Body of pancreas (tissue), 4 donors: ENCODE data around the gene EBF4. TPM values are rescaled to one million over a fixed set of nuclear protein-coding genes. Genes with fewer than 3 reads are reported as not detected.

Experiments used
- ATAC-seq: fragments of 150-250 bp; one replicate; pipeline ENCODE4 v1.9.1; 2016
- DNase-seq, 4 donors: peaks; one replicate each; pipeline ENCODE4 v3.0.0-alpha.2; 2019
- H3K27ac ChIP-seq, 4 donors: fragments of 200-600 bp; sonication (generic); 1 replicate in 3 of 4; 2 replicates in 1 of 4; pipeline versions ENCODE4 v1.5.1 to v1.6.1; 2016 to 2019; ENCODE audit warnings: mild to moderate bottlenecking in 1 of 4, mixed read lengths in 1 of 4, moderate library complexity in 1 of 4
- H3K27me3 ChIP-seq, 2 donors: fragments of 200-600 bp; sonication (generic); one replicate each; pipeline ENCODE4 v1.6.0; 2016; ENCODE audit warnings: mild to moderate bottlenecking in 1 of 2
- H3K36me3 ChIP-seq, 2 donors: fragments of 200-600 bp; sonication (generic); replicated peaks in 1 of 2; 2 replicates each; pipeline ENCODE4 v1.5.1; 2016; ENCODE audit warnings: low read depth in 2 of 2; ENCODE audit not compliant: insufficient read depth in 1 of 2
- H3K4me1 ChIP-seq: fragments of 200-600 bp; sonication (generic); one replicate; pipeline ENCODE4 v1.6.0; 2016
- H3K4me3 ChIP-seq, 2 donors: fragments of 200-600 bp; sonication (generic); 1 replicate in 1 of 2; 2 replicates in 1 of 2; pipeline ENCODE4 v1.5.1; 2016 to 2019
- H3K9me3 ChIP-seq, 3 donors: fragments of 200-600 bp; sonication (generic); 1 replicate in 2 of 3; 2 replicates in 1 of 3; pipeline ENCODE4 v1.5.1; 2016
- POLR2A ChIP-seq, 3 donors: fragments of 450-650 bp; IDR thresholded peaks; one replicate each; pipeline ENCODE4 v1.6.1; 2016; ENCODE audit warnings: antibody characterized with exemption in 3 of 3, mild to moderate bottlenecking in 2 of 3
- WGBS, 2 donors: methylation state at CpG; one replicate each; pipeline ENCODE4 v1.1.5; 2017; 5-methylcytosine and 5-hydroxymethylcytosine counted together
- intact Hi-C: fragments of 100-400 bp; cut with DNase I; formaldehyde crosslinking; loops from one replicate; pipeline ENCODE4 v1.15.1; 2023
- total RNA-seq, 2 donors: library from RNA; depleted of rRNA; stranded (reverse); fragments of >200 nt; gene quantifications; one replicate each; pipeline ENCODE4 v1.1.0, GENCODE V29; 2016
- TF ChIP-seq, protein P1 (sequence below), 7 experiments: fragments of 450-650 bp in 4 of 7; fragments of 200-600 bp in 3 of 7; sonication (generic) in 3 of 7; IDR thresholded peaks; one replicate each; pipeline ENCODE4 v1.5.1; 2016 to 2019; ENCODE audit warnings: antibody characterized with exemption in 7 of 7

EBF4 gene
- total RNA-seq, 2 donors from 2014 or later = 9.6 to 13.0 TPM

DNA sequence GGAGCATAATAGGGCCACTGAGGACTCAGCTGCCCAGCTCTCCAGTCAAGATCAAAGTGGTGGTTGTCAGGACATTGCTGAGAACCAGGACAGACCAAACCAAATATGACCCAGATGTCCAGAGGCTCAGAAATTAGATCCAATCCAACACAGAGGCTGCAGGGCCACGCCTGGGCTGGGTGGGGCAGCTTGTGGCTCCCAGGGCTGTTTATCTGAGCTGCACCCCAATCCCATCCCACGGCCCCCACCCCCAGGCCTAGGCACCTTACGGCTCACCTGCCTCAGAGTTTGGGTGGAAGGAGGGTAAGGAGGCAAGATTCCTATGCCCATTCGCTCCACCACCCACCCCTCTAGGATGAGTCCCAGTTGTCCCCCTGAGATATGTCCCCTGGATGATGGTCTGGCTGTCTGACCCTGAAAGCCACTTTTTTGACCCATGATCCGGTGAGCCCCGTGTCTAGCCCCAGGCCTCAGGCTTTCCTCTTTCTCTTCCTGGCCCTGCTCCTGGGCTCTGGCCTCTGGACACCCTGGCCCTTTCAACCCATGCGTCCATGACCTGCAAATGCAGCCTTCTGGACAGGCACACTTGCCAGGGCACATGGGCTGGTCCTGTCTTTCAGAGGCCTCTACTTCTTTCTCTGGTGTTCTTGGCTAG, 67.8 kb downstream of the EBF4 start:
- H3K27me3 ChIP-seq = no peaks in the 10 kb centered on the region
- intact Hi-C loops = no loop called here
- H3K4me3 ChIP-seq = no peak overlapping the region
- no peak overlapping the region for H3K27ac ChIP-seq
- WGBS, 2 donors = 86 to 88% methylated on average over 4 to 7 of the region's 7 CpGs
- H3K36me3 ChIP-seq = no peaks in the 10 kb centered on the region
- DNase-seq (no peak), ATAC-seq (no peak)
- no peaks in the 10 kb centered on the region for H3K4me1 ChIP-seq
- no peaks in the 10 kb centered on the region for H3K9me3 ChIP-seq
- no peak for TF ChIP-seq POLR2A (IDR thresholded peaks at IDR 0.05)
- TF ChIP-seq, protein P1, sequence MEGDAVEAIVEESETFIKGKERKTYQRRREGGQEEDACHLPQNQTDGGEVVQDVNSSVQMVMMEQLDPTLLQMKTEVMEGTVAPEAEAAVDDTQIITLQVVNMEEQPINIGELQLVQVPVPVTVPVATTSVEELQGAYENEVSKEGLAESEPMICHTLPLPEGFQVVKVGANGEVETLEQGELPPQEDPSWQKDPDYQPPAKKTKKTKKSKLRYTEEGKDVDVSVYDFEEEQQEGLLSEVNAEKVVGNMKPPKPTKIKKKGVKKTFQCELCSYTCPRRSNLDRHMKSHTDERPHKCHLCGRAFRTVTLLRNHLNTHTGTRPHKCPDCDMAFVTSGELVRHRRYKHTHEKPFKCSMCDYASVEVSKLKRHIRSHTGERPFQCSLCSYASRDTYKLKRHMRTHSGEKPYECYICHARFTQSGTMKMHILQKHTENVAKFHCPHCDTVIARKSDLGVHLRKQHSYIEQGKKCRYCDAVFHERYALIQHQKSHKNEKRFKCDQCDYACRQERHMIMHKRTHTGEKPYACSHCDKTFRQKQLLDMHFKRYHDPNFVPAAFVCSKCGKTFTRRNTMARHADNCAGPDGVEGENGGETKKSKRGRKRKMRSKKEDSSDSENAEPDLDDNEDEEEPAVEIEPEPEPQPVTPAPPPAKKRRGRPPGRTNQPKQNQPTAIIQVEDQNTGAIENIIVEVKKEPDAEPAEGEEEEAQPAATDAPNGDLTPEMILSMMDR (IDR thresholded peaks at IDR 0.05) = no peak

DNA sequence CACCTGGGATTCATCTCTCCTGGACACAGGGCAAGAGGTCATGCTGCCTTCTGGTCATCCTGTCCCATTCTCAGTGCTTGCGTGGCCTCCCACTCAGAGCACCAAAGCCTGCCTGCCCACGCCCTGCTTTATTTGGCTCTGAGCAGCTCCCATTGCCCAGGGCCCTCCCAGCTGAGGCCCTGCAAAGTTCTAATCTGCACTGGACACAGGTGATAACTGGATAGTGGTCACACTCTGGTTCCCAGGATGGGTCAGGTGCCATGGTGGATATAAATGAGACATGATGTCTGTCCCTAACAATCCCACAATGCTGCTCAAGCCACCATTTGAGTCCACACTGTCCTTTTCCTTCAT, 68.3 kb downstream of the EBF4 start:
- intact Hi-C loops = no loop called here
- DNase-seq (no peak), ATAC-seq (no peak)
- Histone ChIP-seq H3K27ac (no peak overlapping the region), H3K4me3 (no peak overlapping the region), H3K36me3 (no peaks in the 10 kb centered on the region), H3K4me1 (no peaks in the 10 kb centered on the region), H3K9me3 (no peaks in the 10 kb centered on the region), H3K27me3 (no peaks in the 10 kb centered on the region)
- 88 to 95% methylated on average over 2 of the region's 2 CpGs for WGBS, 2 donors
- TF ChIP-seq POLR2A (IDR thresholded peaks at IDR 0.05) = no peak
- TF ChIP-seq, protein P1 (IDR thresholded peaks at IDR 0.05) = no peak

DNA sequence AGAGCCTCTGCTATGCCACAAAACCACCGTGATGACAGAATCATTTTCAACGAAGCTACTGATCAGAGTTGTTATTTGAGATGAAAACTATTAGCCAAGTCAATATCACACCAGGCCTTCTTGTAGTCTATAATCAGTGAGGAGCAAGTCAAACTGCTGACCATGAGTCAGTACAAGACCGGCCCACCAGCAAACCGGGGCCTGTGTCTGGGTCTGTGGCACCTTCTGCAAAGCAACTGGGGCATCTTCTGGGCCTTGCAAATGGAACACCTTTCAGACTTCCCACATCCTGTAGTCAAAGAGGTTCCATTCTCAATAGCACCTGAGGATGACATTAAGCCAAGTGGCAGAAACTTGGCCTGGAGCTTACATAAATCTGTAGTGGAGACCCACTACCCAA, 69.3 kb downstream of the EBF4 start:
- no peaks in the 10 kb centered on the region for H3K9me3 ChIP-seq
- ATAC-seq (no peak), DNase-seq (no peak)
- no peaks in the 10 kb centered on the region for H3K27me3 ChIP-seq
- no peak overlapping the region for H3K27ac ChIP-seq
- intact Hi-C loops = no loop called here
- no peaks in the 10 kb centered on the region for H3K36me3 ChIP-seq
- TF ChIP-seq, protein P1 (IDR thresholded peaks at IDR 0.05) = no peak
- TF ChIP-seq POLR2A (IDR thresholded peaks at IDR 0.05) = no peak
- no peak overlapping the region for H3K4me3 ChIP-seq
- 86 to 95% methylated on average over 3 to 4 of the region's 4 CpGs for WGBS, 2 donors
- no peaks in the 10 kb centered on the region for H3K4me1 ChIP-seq

DNA sequence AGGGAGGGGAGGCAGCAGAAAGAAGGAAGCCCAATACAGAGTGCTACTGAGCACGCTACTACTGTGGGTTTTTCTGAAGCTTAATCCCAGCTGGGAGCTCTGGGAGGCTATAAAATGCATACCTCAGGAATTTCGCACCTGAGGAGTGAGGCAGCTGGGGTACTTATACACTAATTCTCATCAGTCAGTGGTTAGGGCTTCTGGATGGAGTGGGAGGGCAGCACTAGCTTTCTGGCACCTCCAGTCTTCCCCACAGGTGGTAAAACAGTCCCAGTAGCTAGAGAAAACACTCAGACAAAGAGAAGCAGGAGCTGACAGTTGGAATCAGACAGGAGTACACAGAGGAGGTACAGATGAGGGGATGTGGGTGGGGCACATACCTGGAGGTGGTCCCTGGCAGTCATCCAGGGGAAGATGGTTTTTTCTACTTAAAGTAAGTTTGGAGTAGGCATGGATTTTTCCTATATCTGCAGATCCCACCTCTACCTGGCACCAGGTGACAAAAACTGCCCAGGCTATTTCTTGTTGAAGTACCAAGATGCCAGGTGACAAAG, 70.1 kb downstream of the EBF4 start:
- Histone ChIP-seq H3K27ac (no peak overlapping the region), H3K27me3 (no peaks in the 10 kb centered on the region), H3K9me3 (no peaks in the 10 kb centered on the region), H3K4me3 (no peak overlapping the region), H3K4me1 (peaks cover 4% of the 10 kb centered on the region), H3K36me3 (no peaks in the 10 kb centered on the region)
- ATAC-seq = no peak
- intact Hi-C loops = no loop called here
- 60 to 63% methylated on average over 2 of the region's 2 CpGs for WGBS, 2 donors
- DNase-seq = no peak
- TF ChIP-seq, protein P1 (IDR thresholded peaks at IDR 0.05) = no peak
- TF ChIP-seq POLR2A (IDR thresholded peaks at IDR 0.05) = no peak

DNA sequence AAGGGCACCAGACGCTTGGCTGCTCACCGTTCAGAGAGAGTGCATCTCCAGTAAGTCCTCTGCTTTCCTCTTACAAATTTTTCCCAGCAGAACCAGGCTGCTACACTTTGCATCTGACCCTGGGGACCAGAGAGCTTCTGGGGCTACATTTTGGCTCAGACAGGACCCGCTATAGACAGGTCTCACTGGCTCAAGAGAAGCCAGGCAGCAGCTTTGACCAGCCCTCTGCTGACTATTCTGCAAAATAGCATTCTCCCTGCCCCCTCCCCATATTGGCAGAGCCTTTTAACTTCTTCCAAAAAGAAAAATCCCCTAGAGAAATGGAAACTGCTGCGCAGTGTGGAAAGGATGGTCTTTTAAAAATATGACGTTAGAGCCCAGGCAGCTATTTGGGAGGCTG, 70.6 kb downstream of the EBF4 start:
- Histone ChIP-seq H3K27me3 (no peaks in the 10 kb centered on the region), H3K27ac (no peak overlapping the region), H3K36me3 (no peaks in the 10 kb centered on the region), H3K4me3 (no peak overlapping the region), H3K9me3 (no peaks in the 10 kb centered on the region), H3K4me1 (peaks cover 9% of the 10 kb centered on the region)
- DNase-seq = no peak
- TF ChIP-seq, protein P1 (IDR thresholded peaks at IDR 0.05) = no peak
- 46 to 61% methylated on average over 5 of the region's 5 CpGs for WGBS, 2 donors
- ATAC-seq = no peak
- intact Hi-C loops = no loop called here
